GM12873 (cell line): ENCODE data around the gene TMEM187.

ENCODE experiments used
- CTCF ChIP-seq: IDR thresholded peaks from 2 replicates; pipeline ENCODE4 v1.5.1; 2012; ENCODE audit warnings: low read depth, mild to moderate bottlenecking, moderate library complexity, low read length, control low read depth; ENCODE audit not compliant: insufficient read depth; ENCODE audit errors: missing control alignments

Gene TMEM187

DNA sequence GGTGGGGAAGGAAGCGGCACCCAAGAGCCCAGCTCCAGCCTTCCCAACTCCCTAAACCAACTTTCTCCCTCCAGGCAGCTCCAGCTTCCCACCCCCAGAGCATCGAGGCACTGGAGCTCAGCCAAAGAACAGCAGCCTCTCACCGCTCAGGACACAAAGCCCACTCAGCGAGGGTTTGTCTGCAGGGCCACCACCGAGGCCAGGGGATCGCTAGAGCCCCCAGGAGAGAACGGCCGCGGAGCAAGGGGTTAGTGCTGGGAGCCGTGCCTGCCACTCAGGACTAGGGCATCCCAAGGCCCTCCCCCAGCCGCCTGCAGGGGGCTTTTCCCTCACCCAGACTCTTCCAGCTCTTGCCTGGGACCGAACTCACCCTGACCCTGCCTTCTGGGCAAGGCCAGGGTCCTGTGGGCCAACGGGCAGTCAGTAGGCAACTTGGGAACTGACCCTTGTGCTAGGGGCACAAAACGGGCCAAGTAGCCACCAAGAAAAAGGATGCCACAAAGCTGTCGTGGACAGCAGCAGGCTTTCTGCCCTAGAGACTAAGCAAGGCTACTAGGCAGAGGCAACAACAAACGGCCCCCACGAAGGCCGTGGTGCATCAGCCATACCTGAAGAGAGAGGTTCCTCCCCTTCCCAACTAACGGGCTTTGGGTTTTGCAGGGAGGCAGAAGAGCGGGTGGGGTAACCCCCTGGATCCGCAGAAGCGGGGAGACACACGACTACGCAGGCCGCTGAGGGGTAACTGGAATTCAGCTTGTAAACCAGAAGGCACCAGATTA lies 3.2 kb upstream of the TMEM187 start:
- TF ChIP-seq CTCF: no peak

DNA sequence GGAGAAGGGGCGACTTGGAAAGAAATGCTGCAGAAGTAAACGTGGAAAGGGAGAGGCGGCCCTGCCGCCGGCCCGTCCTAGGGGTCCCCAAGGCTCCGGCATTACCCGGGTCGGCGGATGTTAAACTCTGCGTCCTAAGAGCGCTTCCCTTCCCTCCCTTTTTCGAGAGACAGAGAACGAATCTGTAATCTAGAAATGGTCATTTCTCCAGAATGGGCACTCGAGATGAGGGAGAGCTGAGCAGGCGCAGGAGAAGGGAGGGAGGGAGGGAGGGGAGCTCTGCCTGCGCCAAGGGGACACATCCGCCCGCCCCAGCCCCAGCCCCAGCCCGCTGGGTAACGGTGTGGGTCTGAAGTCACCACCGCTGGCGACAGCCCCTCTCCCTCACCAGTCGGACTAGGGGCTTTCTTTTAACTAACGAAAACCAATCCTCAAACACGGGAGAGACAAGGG lies 2.6 kb upstream of the TMEM187 start:
- no peak for TF ChIP-seq CTCF

GRCh38 chrX:153970357-153971123 lies 2.0 kb upstream of the TMEM187 start:
- TF ChIP-seq CTCF: no peak

- no peak for TF ChIP-seq CTCF
These were observed 1.5 kb upstream of the TMEM187 start for GRCh38 chrX:153971124-153971449.

DNA sequence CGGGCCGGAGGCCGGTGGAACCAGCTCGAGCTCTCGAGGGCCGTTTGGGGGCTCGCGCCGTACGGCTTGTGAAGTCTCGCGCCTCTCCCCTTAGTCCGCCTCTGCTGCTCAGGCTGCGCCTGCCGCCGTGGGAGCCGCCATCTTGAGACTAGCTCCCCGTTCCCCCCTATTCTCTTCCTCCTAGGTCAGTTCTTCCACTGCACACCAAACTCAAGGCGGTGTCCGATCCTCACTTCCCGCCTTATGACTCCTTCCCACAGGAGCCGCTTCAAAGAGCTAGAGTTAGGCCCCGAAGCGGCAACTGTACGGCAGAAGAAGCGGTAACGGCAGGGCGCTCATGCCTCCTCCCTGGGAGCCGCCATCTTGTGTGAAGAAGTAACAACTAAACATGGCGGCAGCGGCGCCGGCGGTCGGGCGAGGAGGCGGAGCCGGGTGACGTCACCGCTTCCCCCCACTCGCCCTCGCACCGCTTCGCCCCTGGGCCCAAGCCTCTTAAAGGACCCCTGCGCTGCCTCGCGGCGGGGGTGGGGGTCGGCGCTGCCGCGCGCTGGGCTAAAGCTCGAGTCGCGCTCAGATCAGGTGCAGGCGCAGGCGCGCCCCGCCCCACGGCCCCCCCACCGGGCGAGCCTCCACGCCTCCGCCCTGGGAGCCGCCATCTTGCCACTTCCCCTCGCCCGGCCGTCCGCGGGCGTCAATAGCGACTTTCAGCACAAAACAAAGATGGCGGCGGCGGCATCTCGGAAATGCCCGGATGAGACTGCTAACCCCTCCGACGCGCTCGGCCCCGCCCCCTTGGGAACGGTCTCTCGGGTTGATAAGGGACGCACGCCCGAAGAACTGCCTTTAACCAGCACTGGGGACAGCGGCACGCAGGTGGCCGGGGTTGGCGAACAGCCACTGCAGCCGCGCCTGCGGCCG lies 845 bp upstream of the TMEM187 start, which contains the start of gene HCFC1:
Gene HCFC1, minus strand, starts transcription at position 369 of the 918 bp plus-strand sequence. CDS start 978 bp downstream, outside the sequence.
- no peak for TF ChIP-seq CTCF

DNA sequence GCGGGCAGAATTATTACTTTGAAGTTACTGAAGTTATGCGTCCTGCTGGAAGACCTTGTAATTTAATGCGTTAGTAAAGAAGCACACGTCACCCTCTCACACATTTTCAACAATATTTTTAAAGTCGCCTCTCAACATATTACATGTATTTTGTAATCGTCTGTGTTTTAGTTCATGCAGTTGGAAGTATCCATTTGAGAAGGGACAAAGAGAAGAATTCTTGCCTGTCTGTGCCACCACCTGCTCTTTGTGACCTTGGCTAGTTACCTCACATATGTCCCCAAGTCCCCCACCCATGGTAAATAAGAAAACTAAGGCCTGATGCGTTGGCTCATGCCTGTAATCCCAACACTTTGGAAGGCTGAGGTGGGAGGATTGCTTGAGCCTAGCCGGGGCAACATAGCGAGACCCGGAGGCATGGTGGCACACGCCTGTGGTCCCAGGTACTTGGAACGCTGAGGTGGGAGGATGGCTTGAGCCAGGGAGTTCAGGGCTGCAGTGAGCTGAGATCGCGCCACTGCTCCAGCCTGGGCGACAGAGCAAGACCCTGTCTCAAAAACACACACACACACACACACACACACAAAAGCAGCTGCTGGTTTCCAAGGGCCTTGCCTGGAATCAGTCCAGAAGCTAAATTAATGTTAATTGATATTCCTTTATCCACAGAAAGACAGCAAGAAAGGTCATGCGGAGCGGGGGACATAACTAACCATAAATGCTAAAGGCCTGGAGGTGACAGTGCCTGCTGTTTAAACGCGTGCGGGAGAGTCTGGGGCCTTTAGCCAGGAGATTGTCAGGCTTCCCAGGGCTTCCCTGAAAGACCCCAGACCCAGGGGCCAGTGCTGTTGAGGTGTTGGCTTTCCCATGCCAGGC lies 811 bp downstream of the TMEM187 start:
- TF ChIP-seq CTCF: no peak
